H9 (cell line): ENCODE results near the gene SENP7. TPM values are rescaled to one million over a fixed set of nuclear protein-coding genes. Genes with fewer than 3 reads are reported as not detected.

ENCODE experiments used
- DNase-seq: peaks from one replicate; pipeline ENCODE4 v3.0.0-alpha.2; 2017
- H2AFZ ChIP-seq: one replicate; pipeline ENCODE4 v1.6.1; 2013; ENCODE audit warnings: mild to moderate bottlenecking, low read length, control low read depth, moderate library complexity
- H2AK5ac ChIP-seq: 2 replicates; pipeline ENCODE4 v1.6.1; 2013; ENCODE audit warnings: low read length, control low read depth, mixed read lengths; ENCODE audit not compliant: insufficient read length
- H2BK120ac ChIP-seq: one replicate; pipeline ENCODE4 v1.6.1; 2013; ENCODE audit warnings: low read depth, mild to moderate bottlenecking, low read length, control low read depth, inconsistent platforms; ENCODE audit not compliant: poor library complexity, severe bottlenecking
- H2BK12ac ChIP-seq: 2 replicates; pipeline ENCODE4 v1.6.1; 2013; ENCODE audit warnings: low read length, control low read depth, mixed read lengths, low read depth; ENCODE audit not compliant: insufficient read length
- H2BK15ac ChIP-seq: 2 replicates; pipeline ENCODE4 v1.6.1; 2013; ENCODE audit warnings: low read depth, low read length, control low read depth
- H2BK20ac ChIP-seq: one replicate; pipeline ENCODE4 v1.6.1; 2013; ENCODE audit warnings: low read depth, mild to moderate bottlenecking, low read length, control low read depth, inconsistent platforms; ENCODE audit not compliant: poor library complexity, severe bottlenecking
- H2BK5ac ChIP-seq: 2 replicates; pipeline ENCODE4 v1.6.1; 2013; ENCODE audit warnings: low read length, control low read depth, mixed read lengths; ENCODE audit not compliant: insufficient read length
- H3K14ac ChIP-seq: 2 replicates; pipeline ENCODE4 v1.6.1; 2013; ENCODE audit warnings: low read length, control low read depth; ENCODE audit not compliant: insufficient read depth
- H3K18ac ChIP-seq: 2 replicates; pipeline ENCODE4 v1.6.1; 2013; ENCODE audit warnings: low read depth, mild to moderate bottlenecking, mixed read lengths, low read length, control low read depth; ENCODE audit not compliant: insufficient read length
- H3K23ac ChIP-seq: 2 replicates; pipeline ENCODE4 v1.6.1; 2013; ENCODE audit warnings: low read length, control low read depth, mixed read lengths, low read depth; ENCODE audit not compliant: insufficient read length
- H3K23me2 ChIP-seq: 2 replicates; pipeline ENCODE4 v1.6.1; 2013; ENCODE audit warnings: low read depth, mild to moderate bottlenecking, mixed read lengths, low read length, control low read depth; ENCODE audit not compliant: insufficient read length, poor library complexity, severe bottlenecking
- H3K27ac ChIP-seq: 2 replicates; pipeline ENCODE4 v1.5.1; 2013; ENCODE audit warnings: low read length, control low read depth, mixed read lengths, low read depth; ENCODE audit not compliant: insufficient read length
- H3K27me3 ChIP-seq: 2 replicates; pipeline ENCODE4 v1.6.1; 2013; ENCODE audit warnings: low read length, control low read depth, inconsistent platforms; ENCODE audit not compliant: insufficient read depth
- H3K4ac ChIP-seq: 2 replicates; pipeline ENCODE4 v1.6.1; 2013; ENCODE audit warnings: low read depth, mild to moderate bottlenecking, control low read depth, inconsistent platforms, low read length, moderate library complexity
- H3K4me1 ChIP-seq: 2 replicates; pipeline ENCODE4 v1.6.1; 2013; ENCODE audit warnings: low read length, control low read depth, inconsistent platforms; ENCODE audit not compliant: insufficient read depth
- H3K4me2 ChIP-seq: 2 replicates; pipeline ENCODE4 v1.6.1; 2013; ENCODE audit warnings: low read length, control low read depth, mixed read lengths; ENCODE audit not compliant: insufficient read length, insufficient read depth
- H3K56ac ChIP-seq: 2 replicates; pipeline ENCODE4 v1.6.1; 2013; ENCODE audit warnings: low read depth, mild to moderate bottlenecking, mixed read lengths, low read length, control low read depth; ENCODE audit not compliant: insufficient read length
- H3K79me1 ChIP-seq: 2 replicates; pipeline ENCODE4 v1.6.1; 2013; ENCODE audit warnings: low read depth, mild to moderate bottlenecking, moderate library complexity, low read length, control low read depth, inconsistent platforms; ENCODE audit not compliant: insufficient read depth, poor library complexity, severe bottlenecking
- H3K79me2 ChIP-seq: 2 replicates; pipeline ENCODE4 v1.6.1; 2013; ENCODE audit warnings: low read length, control low read depth, inconsistent platforms; ENCODE audit not compliant: insufficient read depth
- H3K9ac ChIP-seq: 2 replicates; pipeline ENCODE4 v1.6.1; 2013; ENCODE audit warnings: low read length, control low read depth, mixed read lengths; ENCODE audit not compliant: insufficient read length; ENCODE audit errors: extremely low read depth
- H3K9me3 ChIP-seq: one replicate; pipeline ENCODE4 v1.6.1; 2013; ENCODE audit warnings: low read depth, low read length, inconsistent platforms; ENCODE audit not compliant: control insufficient read depth
- H3T11ph ChIP-seq: one replicate; pipeline ENCODE4 v1.6.1; 2013; ENCODE audit warnings: mild to moderate bottlenecking, low read length, control low read depth, inconsistent platforms
- H4K20me1 ChIP-seq: one replicate; pipeline ENCODE4 v1.6.1; 2013; ENCODE audit not compliant: control insufficient read depth, insufficient read length, insufficient read depth
- H4K5ac ChIP-seq: 2 replicates; pipeline ENCODE4 v1.6.1; 2013; ENCODE audit warnings: low read depth, mild to moderate bottlenecking, mixed read lengths, low read length, control low read depth; ENCODE audit not compliant: insufficient read length
- H4K8ac ChIP-seq: replicated peaks from 2 replicates; pipeline ENCODE4 v1.6.1; 2013; ENCODE audit warnings: low read length, control low read depth, mixed read lengths, low read depth; ENCODE audit not compliant: insufficient read length
- H4K91ac ChIP-seq: 2 replicates; pipeline ENCODE4 v1.6.1; 2013; ENCODE audit warnings: low read depth, mild to moderate bottlenecking, moderate library complexity, mixed read lengths, low read length, control low read depth; ENCODE audit not compliant: insufficient read length
- H3K27ac Mint-ChIP-seq, 3 experiments: 2 replicates in 2 of 3; 3 replicates in 1 of 3; pipeline ENCODE4 v1.8.0; 2020 to 2021; ENCODE audit warnings: mixed read lengths in 3 of 3, mild to moderate bottlenecking in 1 of 3, moderate library complexity in 1 of 3
- H3K27me3 Mint-ChIP-seq: 2 replicates; pipeline ENCODE4 v1.8.0; 2021; ENCODE audit warnings: low read depth, mild to moderate bottlenecking, moderate library complexity, mixed read lengths
- H3K36me3 Mint-ChIP-seq, 3 experiments: 2 replicates in 2 of 3; 3 replicates in 1 of 3; pipeline ENCODE4 v1.8.0; 2020 to 2021; ENCODE audit warnings: low read depth in 3 of 3, mixed read lengths in 3 of 3; ENCODE audit not compliant: insufficient read depth in 1 of 3
- H3K4me1 Mint-ChIP-seq, 2 experiments: 2 replicates each; pipeline ENCODE4 v1.8.0; 2020; ENCODE audit warnings: mixed read lengths in 2 of 2
- H3K4me3 Mint-ChIP-seq, 2 experiments: 2 replicates in 1 of 2; 3 replicates in 1 of 2; pipeline ENCODE4 v1.8.0; 2020 to 2021; ENCODE audit warnings: mild to moderate bottlenecking in 2 of 2, mixed read lengths in 2 of 2, moderate library complexity in 1 of 2
- H3K9me3 Mint-ChIP-seq, 2 experiments: 2 replicates in 1 of 2; 3 replicates in 1 of 2; pipeline ENCODE4 v1.8.0; 2020; ENCODE audit warnings: mild to moderate bottlenecking in 2 of 2, mixed read lengths in 2 of 2, moderate library complexity in 1 of 2
- WGBS: extraction: QIAGEN DNeasy Blood & Tissue Kit; methylation state at CpG from one replicate; pipeline ENCODE4 v1.1.7; 2013; ENCODE audit warnings: missing lambda C conversion rate, low lambda C conversion rate, mixed read lengths; ENCODE audit not compliant: insufficient read length; ENCODE audit errors: extremely low coverage; 5-methylcytosine and 5-hydroxymethylcytosine counted together
- total RNA-seq: library from RNA; stranded (reverse); gene quantifications from 2 replicates; pipeline ENCODE4 v1.2.1, GENCODE V29; 2021
- TF ChIP-seq, protein P1 (sequence below): fragments of 200-600 bp; sonication (generic); conservative IDR thresholded peaks from 3 replicates; pipeline ENCODE4 v1.8.0; 2021; ENCODE audit warnings: antibody characterized with exemption, mild to moderate bottlenecking

The SENP7 gene
- total RNA-seq, 1 experiment from 2014 or later = 8.4 TPM

GRCh38 chr3:101320475-101320874 is 192.5 kb downstream of the SENP7 start, which contains the start of gene IMPG2:
Gene IMPG2, minus strand, starts transcription at chr3:101320575. Its CDS starts 203 bp downstream, at chr3:101320372.
- Histone ChIP-seq H4K20me1 (no peaks in the 10 kb centered on the region), H4K8ac (no peak within 1 kb of the TSS), H2AFZ (no peak within 1 kb of the TSS), H3K14ac (no peak within 1 kb of the TSS), H2BK15ac (no peak within 1 kb of the TSS), H3K27me3 (no peaks in the 10 kb centered on the region), H3K4ac (no peak within 1 kb of the TSS), H2BK20ac (no peak within 1 kb of the TSS), H3K79me1 (no peaks in the 10 kb centered on the region), H2BK120ac (no peak within 1 kb of the TSS), H3K4me1 (no peaks in the 10 kb centered on the region), H4K91ac (no peak within 1 kb of the TSS), H3K9me3 (no peaks in the 10 kb centered on the region), H3K79me2 (no peaks in the 10 kb centered on the region), H3T11ph (no peak within 1 kb of the TSS), H3K18ac (no peak within 1 kb of the TSS), H3K9ac (no peak within 1 kb of the TSS), H3K23ac (no peak within 1 kb of the TSS), H3K56ac (no peak within 1 kb of the TSS), H2BK12ac (no peak within 1 kb of the TSS), H3K27ac (no peak within 1 kb of the TSS), H4K5ac (no peak within 1 kb of the TSS), H3K4me2 (no peak within 1 kb of the TSS), H2BK5ac (no peak within 1 kb of the TSS), H2AK5ac (no peak within 1 kb of the TSS), H3K23me2 (no peaks in the 10 kb centered on the region)
- DNase-seq = no peak
- H3K4me3 Mint-ChIP-seq = no peak within 1 kb of the TSS
- no CpG with 5 or more reads among the region's 2 CpGs for WGBS
- no peaks in the 10 kb centered on the region for H3K27me3 Mint-ChIP-seq
- H3K4me1 Mint-ChIP-seq = no peaks in the 10 kb centered on the region
- TF ChIP-seq, protein P1, sequence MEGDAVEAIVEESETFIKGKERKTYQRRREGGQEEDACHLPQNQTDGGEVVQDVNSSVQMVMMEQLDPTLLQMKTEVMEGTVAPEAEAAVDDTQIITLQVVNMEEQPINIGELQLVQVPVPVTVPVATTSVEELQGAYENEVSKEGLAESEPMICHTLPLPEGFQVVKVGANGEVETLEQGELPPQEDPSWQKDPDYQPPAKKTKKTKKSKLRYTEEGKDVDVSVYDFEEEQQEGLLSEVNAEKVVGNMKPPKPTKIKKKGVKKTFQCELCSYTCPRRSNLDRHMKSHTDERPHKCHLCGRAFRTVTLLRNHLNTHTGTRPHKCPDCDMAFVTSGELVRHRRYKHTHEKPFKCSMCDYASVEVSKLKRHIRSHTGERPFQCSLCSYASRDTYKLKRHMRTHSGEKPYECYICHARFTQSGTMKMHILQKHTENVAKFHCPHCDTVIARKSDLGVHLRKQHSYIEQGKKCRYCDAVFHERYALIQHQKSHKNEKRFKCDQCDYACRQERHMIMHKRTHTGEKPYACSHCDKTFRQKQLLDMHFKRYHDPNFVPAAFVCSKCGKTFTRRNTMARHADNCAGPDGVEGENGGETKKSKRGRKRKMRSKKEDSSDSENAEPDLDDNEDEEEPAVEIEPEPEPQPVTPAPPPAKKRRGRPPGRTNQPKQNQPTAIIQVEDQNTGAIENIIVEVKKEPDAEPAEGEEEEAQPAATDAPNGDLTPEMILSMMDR = no peak
- H3K9me3 Mint-ChIP-seq = no peaks in the 10 kb centered on the region
- no peaks in the 10 kb centered on the region for H3K36me3 Mint-ChIP-seq
- H3K27ac Mint-ChIP-seq = no peak within 1 kb of the TSS
